Stimulated activated CD4-positive, alpha-beta T cell treated with anti-CD3 and anti-CD28 coated beads, Interleukin-12 subunit alpha, Interleukin-12 subunit beta, amount 100 ng/mL, for 4 hours (primary cell): ENCODE data around the gene DNAJC7.
A peak's percentile ranks its signal among the peaks of the same experiment; 100 is the strongest.

ENCODE experiments used
- DNase-seq: peaks from one replicate; pipeline ENCODE4 v3.0.0-alpha.2; 2020

The DNAJC7 gene

DNA sequence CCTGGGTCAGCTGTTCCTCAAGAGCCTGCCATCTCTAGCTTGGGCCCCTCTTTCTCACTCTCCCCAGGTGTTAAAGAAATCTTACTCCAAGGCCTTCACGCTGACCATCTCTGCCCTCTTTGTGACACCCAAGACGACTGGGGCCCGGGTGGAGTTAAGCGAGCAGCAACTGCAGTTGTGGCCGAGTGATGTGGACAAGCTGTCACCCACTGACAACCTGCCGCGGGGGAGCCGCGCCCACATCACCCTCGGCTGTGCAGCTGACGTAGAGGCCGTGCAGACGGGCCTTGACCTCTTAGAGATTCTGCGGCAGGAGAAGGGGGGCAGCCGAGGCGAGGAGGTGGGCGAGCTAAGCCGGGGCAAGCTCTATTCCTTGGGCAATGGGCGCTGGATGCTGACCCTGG, 43.8 kb downstream of the DNAJC7 start:
- no peak for DNase-seq

DNA sequence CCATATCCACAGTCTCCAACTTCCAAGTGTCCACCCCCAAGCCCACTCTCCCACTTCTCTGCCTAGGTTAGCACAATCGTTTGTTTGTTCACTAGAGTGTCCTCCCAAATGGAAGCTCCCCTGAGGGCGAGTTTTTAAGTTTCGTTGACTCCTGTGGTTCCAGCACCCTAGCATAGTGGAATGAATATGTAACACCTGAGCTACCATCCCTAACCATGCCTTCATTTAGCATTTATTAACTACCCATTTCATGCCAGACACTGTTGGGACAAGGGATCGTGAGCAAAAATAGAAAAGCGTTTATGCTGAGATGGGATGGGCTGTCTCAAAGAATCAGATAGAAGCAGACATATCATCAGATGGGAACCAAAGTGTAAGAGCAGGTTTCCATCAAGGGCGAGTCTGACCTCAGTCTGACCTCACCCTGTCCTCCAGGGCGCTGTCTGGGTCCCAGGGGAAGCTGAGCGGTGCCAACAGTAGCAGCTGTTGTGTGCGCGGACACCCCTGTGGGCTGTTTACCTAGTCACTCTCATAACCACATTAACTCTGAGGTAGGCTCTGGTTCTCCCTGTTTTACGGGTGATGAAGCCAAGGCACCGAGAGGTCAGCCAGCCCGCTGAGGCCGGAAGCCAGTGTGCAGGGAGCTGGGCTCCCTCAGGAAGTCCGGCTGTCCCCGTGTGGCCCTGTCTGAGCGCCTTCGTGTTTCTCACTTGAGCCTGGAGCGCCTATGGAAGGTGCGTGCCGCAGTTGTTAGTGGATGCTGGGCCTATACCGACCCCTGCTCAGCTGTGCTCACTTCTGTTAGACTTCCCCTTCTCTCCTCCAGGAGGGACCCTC, 44.5 kb downstream of the DNAJC7 start:
- no peak for DNase-seq

DNA sequence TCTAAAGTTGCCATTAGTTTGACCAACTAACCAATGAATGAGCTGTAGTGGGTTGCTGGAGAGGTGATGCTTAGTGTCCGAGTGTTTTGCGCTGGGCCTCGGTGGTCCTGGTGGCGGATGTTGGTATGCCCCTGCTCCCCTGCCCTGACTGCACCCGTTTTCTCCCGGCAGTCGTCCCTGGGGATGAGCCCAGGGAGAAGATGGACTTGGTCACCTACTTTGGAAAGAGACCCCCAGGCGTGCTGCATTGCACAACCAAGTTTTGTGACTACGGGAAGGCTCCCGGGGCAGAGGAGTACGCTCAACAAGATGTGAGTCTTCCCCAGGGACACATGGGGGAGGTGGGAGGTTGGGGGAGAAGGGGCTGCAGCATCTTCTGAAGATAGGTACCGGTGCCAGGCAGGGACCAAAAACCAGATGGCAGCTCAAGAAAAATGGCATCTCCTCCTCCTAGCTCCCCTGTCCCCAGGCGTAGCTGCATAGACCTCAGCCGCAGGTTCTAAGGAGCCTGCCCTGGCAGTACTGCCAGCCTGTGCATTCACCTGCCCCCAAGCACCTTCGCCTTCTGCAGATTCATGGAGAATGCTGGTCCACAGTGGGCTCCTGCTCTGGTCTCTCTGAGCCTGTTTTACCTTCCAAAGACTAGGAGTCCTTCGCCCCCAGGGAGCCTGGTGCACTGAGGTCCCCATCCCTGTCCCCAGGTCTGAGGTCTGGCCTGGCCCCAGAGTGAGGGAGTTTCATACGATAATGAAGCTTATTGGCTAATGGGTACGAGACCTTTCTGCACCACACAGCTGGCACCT, 45.3 kb downstream of the DNAJC7 start:
- no peak for DNase-seq

DNA sequence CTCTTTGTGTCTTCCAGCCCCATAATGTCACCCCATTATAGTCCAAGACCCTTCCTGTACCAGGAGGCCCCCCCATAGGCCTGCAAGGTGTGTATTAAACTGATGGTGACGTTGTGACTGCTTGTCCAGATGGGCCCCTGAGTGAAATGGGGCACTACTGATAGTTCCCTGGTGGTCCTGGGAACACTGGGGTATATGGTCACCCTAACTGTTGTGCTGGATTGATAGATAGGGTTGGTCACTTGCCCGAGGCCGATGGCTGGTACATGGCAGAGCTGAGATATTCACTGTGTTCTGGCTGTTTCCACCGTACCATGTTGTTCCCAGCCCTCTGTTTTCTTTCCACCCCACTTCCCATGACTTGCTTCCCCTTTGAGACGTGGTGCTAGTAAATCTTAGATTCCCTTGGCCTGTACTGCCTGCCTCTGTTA, 46.3 kb downstream of the DNAJC7 start:
- no peak for DNase-seq

DNA sequence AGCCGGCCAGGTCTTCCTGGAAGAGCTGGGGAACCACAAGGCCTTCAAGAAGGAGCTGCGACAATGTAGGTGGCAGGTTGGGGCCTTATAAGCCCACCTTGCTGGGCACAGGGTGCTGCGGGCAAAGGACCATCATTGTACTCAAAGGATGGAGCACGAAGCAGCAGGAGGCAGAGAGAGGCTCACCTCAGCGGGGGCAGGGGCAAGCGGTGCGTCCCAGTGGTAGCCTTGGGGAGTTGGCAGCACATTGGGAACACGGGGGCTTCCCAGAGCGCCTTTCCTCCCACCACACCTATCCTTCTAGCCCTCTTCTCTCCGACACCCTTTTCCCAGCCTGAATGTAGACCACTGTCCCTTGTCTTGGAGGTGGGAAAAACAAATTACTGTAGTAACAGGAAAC, 48.6 kb downstream of the DNAJC7 start:
- DNase-seq: no peak

DNA sequence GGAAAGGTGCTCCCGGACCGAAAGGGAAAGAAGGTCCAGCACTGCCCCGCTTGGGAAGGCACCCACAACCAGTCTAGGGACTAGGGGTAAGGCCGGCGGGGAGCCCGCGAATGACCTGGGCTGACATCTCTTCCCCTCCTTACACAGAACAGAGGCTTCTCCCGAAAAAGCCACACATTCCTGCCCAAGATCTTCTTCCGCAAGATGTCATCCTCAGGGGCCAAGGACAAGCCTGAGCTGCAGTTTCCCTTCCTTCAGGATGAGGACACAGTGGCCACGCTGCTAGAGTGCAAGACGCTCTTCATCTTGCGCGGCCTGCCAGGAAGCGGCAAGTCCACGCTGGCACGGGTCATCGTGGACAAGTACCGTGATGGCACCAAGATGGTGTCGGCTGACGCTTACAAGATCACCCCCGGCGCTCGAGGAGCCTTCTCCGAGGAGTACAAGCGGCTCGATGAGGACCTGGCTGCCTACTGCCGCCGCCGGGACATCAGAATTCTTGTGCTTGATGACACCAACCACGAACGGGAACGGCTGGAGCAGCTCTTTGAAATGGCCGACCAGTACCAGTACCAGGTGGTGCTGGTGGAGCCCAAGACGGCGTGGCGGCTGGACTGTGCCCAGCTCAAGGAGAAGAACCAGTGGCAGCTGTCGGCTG, 49.2 kb downstream of the DNAJC7 start:
- no peak for DNase-seq

DNA sequence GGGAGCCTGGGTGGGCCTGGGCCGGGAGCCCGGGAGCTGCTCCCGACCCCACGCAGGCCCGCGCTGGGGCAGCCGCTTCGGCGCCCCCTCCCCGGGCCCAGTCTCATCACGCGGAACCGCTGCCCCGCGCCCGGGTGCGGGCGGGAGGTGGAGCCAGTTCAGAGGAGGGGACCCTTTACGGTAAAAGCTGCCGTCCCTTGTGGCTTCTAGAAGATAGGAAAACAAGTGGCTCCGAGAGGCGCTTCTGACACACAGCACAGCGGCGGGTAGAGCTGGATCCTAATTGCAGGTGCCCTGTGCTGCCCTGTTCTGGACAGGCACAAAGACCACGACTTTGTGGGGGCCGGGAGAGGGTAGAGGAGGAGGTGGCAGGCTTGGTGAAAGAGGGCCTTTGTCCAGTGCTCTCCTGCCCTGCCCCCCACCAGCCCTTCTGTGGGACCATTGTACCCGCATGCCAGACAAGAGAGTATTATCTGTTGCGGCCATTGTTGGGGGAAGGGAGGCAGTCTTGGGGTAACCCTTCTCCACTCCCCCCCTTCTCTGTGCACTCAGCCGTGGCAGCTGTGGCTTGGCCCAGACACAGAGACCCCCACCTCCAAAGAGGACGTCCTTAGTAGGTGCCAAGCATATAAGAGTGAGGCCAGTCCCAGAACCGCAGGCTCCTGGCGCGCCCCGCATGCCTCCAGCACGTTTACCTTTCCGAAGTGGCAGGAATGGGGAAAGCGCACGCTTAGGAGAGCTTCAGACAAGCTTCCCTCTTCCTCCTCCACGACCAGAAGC, 49.9 kb downstream of the DNAJC7 start:
- peak; percentile 30 for DNase-seq

DNA sequence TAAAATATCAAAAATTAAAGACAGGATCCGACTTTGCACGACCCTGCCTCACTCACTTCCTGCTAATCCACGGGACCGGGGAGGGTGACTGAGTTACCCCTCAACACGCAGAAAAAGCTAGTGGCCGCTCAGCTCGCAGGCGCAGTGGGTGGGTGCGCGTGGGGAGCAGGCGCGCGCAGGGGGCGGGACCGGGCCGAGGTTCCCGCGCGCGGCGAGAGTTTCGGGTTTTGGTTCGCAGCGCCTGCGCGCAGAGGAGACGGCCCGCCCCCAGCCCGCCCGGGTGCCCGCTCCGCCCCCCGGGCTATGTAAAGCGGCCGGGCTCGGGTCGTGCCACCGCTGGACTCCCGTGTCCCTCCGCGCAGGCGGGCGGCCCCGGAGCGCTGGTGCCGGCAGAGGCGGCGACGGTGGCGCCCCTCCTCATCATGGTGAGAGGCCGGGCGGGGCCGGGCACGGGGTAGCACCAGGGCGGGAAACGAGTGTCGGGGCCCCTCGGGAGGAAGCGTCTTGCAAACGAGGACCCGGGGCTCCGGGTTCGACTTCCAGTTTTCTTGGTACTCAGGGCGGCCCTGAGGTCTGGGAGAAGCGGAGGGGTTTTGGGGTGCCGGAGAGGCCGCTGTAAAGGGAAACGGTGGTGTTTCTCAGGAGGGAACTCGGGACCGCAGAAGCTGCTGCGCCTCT, 50.6 kb downstream of the DNAJC7 start, which contains the start of gene CNP:
Gene CNP, plus strand, starts transcription at position 333 of the 678 bp plus-strand sequence. Its CDS starts 90 bp downstream, at position 423.
- peak; percentile 90 for DNase-seq

DNA sequence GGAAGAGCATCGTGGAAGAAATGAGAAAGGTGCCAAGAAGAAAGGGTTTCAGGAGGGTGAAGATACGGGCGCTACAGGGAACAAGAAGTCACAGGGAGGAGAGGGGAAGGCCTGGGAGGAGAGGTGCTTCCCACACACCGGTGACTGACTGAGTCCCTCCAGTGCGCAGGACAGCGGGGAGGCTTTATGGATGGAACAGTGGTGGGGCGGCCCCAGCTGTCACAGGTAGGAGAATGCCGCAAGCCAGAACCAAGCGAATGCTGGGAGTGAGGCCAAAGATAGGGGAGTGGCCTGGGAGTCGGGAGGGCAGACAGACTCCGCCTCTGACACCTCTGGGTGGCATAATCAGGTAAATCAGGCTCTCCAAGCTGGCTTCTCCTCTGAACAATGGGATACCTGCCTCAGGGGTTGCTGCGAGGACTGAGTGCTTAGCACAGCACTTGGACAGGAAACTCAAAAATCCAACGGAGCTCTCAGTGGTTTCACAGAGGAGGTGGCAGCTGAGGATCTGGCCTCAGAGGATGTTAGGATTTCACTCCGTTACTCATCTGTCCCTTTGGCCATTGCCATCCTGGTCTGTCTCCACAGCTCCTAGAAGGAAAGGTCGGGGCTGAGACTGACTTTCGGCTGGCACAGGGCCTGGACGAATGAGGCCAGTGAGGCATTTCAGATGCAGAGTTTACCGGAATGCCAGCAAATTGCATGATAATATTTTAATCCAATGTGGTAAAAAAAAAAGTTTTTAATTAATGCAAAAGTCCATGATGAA, 51.4 kb downstream of the DNAJC7 start:
- DNase-seq: peak; percentile 58

DNA sequence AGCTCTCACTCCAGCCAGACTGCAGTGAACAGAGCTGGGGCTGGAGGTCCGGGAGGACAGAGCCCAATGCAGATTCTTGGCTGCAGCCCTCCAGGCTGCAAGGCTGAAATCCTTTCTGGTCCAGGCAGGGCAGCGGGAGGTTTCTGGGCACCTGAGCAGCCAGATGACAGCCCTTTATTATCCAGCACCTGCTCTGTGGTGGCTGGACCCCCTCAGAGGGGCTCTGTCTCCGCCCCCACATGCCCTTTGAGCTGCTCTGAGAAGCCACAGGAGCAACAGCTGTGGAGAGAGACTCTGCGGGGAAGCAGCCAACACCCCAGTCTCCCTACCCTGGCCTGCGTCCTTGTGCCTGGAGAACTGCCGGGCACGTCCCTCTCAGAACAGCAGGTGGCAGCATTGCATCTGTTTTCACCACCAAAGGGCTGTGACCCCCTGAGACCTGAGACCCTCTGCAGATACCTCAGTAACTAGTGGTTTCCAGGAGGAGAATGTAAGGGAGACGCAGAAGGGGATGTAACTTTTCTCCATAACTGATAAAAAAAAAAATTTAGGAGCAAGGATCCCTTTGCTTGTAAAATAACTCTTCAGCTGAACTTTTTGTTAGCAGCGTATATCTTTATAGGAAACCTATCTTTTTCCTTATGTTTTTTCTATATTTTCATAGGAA, 54.3 kb downstream of the DNAJC7 start:
- DNase-seq: peak; percentile 65

DNA sequence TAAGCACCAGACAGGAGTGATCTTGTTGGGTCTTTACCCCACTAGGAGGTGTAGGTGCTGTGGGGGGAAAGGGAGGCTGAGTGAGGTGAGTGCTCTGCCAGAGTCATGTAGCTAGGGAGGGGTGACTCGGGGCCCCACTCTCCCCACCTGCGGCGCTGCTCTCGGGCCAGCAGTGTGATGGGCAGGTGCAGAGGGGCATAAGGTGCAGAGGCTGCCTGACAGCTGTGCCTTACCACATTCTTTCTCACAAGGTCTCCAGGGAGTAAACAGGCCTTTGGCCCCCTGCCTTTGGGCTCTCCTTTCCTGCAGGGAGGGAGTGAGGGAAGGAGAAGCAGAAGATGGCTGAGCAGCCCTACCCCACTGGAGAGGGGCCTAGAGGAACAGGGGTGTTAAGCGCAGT, 55.1 kb downstream of the DNAJC7 start:
- no peak for DNase-seq

DNA sequence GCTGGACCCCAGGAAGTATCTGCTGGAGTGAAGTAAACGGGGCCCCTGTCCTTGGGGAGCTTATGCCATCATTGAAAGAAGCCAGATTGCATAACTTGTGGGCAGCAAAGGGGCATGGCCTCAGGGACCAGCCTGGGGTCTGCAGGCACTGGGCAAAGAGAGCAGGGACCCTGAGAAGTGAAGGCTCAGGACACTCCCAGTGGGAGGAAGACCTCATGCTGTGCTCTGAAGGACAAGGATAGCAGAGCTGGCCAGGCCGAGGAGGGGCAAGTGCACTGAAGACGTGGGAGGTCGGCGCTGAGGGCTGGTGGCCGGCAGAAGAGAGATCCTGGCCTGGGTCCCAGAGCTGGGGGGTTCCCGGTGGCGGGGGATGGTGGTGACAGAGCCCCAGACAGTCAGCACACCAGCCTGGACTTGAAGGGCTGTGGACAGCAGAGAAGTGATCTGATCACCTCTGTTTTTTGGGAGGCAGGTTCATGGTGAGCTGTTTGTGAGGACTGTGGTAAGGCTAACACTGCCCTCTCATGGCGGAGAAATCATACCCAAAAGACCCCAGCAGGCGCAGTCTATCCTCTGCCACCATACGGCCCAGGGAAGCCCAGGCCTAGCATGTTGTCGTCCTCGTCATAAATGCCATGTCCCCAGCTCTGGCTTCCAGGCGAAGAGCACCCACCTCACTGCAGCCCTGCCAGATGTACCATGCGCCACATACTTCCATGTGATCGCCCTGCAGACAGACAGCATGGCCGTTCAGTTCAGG, 57.7 kb downstream of the DNAJC7 start:
- DNase-seq: no peak

DNA sequence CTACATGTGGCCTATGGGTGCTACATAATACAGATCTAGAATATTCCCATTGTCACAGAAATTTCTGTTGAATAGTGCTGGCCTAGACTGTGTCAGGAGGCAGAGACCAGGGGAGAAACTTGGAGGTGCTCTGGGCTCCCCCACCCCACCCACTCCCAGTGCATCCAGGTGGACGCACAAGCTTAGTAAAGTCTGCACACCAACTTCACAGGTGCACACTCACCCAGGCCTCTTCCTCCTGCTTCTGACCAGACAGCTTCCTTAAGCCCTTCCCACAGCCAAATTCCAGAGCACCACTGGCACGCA, 58.3 kb downstream of the DNAJC7 start:
- DNase-seq: no peak

DNA sequence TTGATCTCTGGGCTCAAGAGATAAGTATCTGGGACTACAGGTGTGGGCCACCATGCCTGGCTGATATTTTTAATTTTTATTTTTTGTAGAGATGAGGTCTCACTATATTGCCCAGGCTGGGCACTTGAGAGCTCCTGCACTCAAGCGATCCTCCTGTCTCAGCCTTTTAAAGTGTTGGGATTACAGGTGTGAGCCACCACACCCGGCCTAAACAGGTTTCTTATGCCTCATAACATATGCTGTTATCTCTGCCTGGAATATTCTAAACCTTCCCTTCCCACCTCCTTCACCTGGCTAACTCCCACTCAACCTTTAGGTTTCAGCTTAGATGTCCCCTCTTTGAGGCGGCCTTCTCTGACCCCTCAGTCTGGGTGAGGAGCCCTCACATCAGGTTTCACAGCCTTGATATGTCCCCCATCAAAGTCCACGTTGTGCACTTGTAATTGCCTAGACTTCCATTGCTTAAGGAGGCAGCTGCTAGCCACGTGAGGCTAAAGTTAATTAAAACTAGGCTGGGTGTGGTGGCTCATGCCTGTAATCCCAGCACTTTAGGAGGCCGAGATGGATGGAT, 59.3 kb downstream of the DNAJC7 start:
- DNase-seq: no peak

DNA sequence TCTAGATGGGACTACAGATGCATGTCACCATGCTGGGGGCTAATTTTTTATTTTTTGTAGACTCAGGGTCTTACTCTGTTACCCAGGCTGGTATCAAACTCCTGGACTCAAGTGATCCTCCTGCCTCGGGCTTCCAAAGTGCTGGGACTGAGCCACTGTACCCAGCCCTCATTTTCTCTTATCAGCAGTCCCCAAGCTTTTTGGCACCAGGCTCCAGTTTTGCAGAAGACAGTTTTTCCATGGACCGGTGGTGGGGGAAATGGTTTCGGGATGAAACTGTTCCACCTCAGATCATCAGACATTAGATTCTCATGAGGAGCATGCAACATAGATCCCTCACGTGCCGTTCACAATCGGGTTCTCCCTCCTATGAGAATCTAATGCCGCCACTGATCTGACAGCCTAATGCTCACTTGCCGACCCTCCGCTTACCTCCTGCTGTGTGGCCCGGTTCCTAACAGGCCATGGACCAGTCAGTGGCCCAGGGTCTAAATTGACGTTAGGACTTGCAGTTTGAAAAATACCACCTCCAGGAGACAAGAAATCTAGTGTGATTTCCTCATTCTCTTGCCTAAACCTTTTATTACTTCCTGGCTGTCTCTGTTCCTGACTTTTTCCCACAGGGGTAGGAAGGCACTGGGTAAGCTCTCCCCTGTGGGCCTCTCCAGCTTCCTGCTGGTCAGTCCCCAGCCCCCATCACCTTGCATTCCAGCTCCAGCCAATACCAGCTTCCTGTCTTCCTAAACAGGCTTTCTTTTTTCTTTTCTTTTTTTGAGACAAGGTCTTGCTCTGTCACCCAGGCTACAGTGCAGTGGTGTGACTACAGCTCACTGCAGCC, 60.0 kb downstream of the DNAJC7 start:
- no peak for DNase-seq

DNA sequence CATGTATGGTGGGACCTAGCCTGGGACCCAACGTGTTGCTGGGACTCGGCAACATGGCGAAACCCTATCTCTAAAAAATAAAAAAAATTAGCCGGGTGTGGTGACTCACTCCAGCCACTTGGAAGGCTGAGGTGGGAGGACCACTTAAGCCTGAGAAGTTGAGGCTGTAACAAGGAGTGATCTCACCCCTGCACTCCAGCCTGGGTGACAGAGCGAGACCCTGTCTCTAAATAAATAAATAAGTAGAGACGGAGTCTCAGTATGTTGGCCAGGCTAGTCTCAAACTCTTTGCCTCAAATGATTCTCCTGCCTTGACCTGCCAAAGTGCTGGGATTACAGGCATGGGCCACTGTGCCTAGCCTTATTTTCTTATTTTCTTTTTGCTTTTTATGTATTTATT, 60.7 kb downstream of the DNAJC7 start:
- DNase-seq: no peak

DNA sequence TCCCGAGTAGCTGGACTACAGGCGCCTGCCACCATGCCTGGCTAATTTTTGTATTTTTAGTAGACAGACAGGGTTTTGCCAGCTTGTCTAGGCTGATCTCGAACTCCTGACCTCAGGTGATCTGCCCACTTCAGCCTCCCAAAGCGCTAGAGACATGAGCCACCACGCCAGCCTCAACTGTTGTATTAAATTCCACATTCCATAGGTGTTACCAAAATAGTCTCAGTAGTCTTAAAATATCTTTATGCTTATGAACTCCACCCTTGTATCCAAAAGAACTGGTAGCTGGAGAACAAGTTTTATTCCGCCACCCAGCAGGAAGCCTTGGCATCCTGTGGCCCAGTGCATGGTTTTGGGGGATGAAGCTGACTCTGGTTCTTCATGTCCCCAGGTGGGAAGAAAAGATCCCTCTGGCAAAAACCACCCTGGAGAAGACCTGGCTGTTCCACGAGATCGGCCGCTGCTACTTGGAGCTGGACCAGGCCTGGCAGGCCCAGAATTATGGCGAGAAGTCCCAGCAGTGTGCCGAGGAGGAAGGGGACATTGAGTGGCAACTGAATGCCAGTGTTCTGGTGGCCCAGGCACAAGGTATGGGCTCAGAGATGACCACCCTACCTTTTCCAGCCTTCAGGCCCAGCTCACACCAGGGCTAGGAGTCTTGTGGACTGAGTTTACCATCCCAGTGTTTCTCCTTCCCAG, 68.3 kb downstream of the DNAJC7 start:
- no peak for DNase-seq

DNA sequence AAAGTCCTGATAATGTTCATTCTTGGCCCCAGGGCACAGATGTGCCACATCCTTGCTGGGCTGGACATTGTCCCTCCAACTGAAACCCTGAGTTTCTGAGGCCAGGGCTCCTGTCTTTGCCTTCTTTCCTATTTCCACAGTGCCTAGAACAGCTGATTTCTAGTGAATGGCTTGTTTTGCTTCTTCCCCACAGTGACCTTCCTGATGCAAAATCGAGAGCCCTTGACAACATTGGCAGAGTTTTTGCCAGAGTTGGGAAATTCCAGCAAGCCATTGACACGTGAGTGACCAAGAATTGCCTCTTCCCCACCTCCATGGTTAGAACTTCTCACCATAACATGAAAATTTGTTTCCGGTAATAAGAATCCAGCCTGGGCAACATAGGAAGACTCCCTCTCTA, 72.3 kb downstream of the DNAJC7 start:
- no peak for DNase-seq
